Measurements from ENCODE around the gene IRAK2.
A peak's percentile ranks its signal among the peaks of the same experiment; 100 is the strongest.

IRAK2 gene

GRCh38 chr3:10187944-10188343 is 23.2 kb downstream of the IRAK2 start:
- 96% methylated on average over 2 of the region's 2 CpGs for WGBS (ENCODE audit: insufficient coverage)
- H3K9me3 ChIP-seq (ENCODE audit: control extremely low read depth in 1 of 5, control insufficient read depth in 4 of 5, insufficient read depth in 2 of 5, low read depth in 1 of 5, low read length in 4 of 5), result no peaks in the 10 kb centered on the region
- DNase-seq, result no peak
- POLR2A ChIA-PET, result interaction anchor here (1.0 kb wide), 1 partner anchor 77 kb away, joined by 3 read pairs; no protein-coding TSS in a partner anchor
- CTCF ChIA-PET, result interaction anchor here (0.6 to 11.1 kb wide), 3 partner anchors 11 to 49 kb away, joined by 3 to 87 read pairs (median 4); no protein-coding TSS in a partner anchor
- no peak overlapping the region for H3K4me3 ChIP-seq (ENCODE audit: control insufficient read depth in 1 of 7, extremely low read depth in 1 of 7, insufficient read depth in 4 of 7, low read depth in 2 of 7, low read length in 6 of 7)
- no peaks in the 10 kb centered on the region for H3K27me3 ChIP-seq (replicated peaks in 2 of 5; ENCODE audit: control insufficient read depth in 4 of 5, insufficient read depth in 5 of 5, low read length in 4 of 5)
- peaks cover 32 to 78% (median 71%) of the 10 kb centered on the region in 4 experiments for H3K4me1 ChIP-seq (ENCODE audit: control extremely low read depth in 1 of 4, control insufficient read depth in 4 of 4, insufficient read depth in 4 of 4, low read length in 3 of 4)
- H3K27ac ChIP-seq (ENCODE audit: insufficient read depth in 1 of 2, low read depth in 1 of 2, low read length in 2 of 2, poor library complexity in 1 of 2, severe bottlenecking in 2 of 2), result no peak overlapping the region
- no peaks in the 10 kb centered on the region for H3K36me3 ChIP-seq (ENCODE audit: control insufficient read depth in 4 of 4, insufficient read depth in 4 of 4, low read length in 3 of 4)

DNA sequence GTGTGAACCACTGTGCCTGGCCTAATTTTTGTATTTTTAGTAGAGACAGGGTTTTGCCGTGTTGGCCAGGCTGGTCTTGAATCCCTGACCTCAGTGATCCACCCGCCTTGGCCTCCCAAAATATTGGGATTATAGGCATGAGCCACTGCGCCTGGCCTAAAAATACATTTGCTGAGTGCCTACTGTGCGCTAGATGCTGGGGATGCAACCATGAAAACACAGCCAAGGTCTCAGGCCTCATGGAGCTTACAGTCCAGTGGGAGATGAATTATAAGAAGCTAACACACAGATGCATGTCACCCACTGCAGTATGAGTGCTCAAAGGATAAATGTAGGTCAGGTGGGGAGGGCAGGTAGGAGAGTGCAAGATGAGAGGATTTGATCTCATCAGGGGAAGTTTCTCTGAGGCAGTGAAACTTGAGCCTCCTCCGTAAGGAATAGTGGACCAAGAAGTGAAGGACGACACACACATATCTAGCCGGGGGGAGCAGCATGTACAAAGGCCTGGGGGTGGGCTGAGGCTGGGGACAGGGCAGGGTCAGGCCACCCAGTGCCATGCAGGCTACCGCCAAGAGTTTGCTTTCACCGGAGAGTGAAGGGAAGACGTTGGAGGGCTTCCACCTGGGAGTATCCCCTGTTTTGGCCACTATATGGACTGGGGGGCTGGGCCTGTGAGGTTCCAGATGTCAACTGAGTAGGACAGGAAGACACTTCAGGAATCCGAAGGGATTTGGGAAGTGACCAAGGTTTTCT is 24.3 kb downstream of the IRAK2 start:
- Histone ChIP-seq H3K27ac (ENCODE audit: insufficient read depth in 1 of 2, low read depth in 1 of 2, low read length in 2 of 2, poor library complexity in 1 of 2, severe bottlenecking in 2 of 2) (peak overlapping the region; percentile 50 to 74), H3K36me3 (ENCODE audit: control insufficient read depth in 4 of 4, insufficient read depth in 4 of 4, low read length in 3 of 4) (no peaks in the 10 kb centered on the region), H3K4me1 (ENCODE audit: control extremely low read depth in 1 of 4, control insufficient read depth in 4 of 4, insufficient read depth in 4 of 4, low read length in 3 of 4) (peaks cover 41 to 82% (median 80%) of the 10 kb centered on the region in 4 experiments), H3K9me3 (ENCODE audit: control extremely low read depth in 1 of 5, control insufficient read depth in 4 of 5, insufficient read depth in 2 of 5, low read depth in 1 of 5, low read length in 4 of 5) (no peaks in the 10 kb centered on the region), H3K4me3 (ENCODE audit: control insufficient read depth in 1 of 7, extremely low read depth in 1 of 7, insufficient read depth in 4 of 7, low read depth in 2 of 7, low read length in 6 of 7) (peak overlapping the region in 5 of 7 experiments; percentile 13 to 64 (median 47)), H3K27me3 (replicated peaks in 2 of 5; ENCODE audit: control insufficient read depth in 4 of 5, insufficient read depth in 5 of 5, low read length in 4 of 5) (no peaks in the 10 kb centered on the region)
- peak in 1 of 3 donors; percentile 22 for DNase-seq
- 57% methylated on average over 11 of the region's 11 CpGs for WGBS (ENCODE audit: insufficient coverage)
- ChIA-PET CTCF (interaction anchor here (0.5 to 11.1 kb wide), 9 partner anchors 11 to 98 kb away, joined by 3 to 87 read pairs (median 4); partner anchors contain the start of gene IRAK2), POLR2A (interaction anchor here (1.0 to 1.3 kb wide), 4 partner anchors 11 to 76 kb away, joined by 3 to 8 read pairs (median 3); no protein-coding TSS in a partner anchor)

GRCh38 chr3:10189557-10190354 is 25.0 kb downstream of the IRAK2 start:
- Histone ChIP-seq H3K4me1 (ENCODE audit: control extremely low read depth in 1 of 4, control insufficient read depth in 4 of 4, insufficient read depth in 4 of 4, low read length in 3 of 4) (peaks cover 46 to 88% (median 86%) of the 10 kb centered on the region in 4 experiments), H3K27me3 (replicated peaks in 2 of 5; ENCODE audit: control insufficient read depth in 4 of 5, insufficient read depth in 5 of 5, low read length in 4 of 5) (no peaks in the 10 kb centered on the region), H3K9me3 (ENCODE audit: control extremely low read depth in 1 of 5, control insufficient read depth in 4 of 5, insufficient read depth in 2 of 5, low read depth in 1 of 5, low read length in 4 of 5) (no peaks in the 10 kb centered on the region), H3K4me3 (ENCODE audit: control insufficient read depth in 1 of 7, extremely low read depth in 1 of 7, insufficient read depth in 4 of 7, low read depth in 2 of 7, low read length in 6 of 7) (peak overlapping the region in 5 of 7 experiments; percentile 13 to 64 (median 47)), H3K36me3 (ENCODE audit: control insufficient read depth in 4 of 4, insufficient read depth in 4 of 4, low read length in 3 of 4) (no peaks in the 10 kb centered on the region), H3K27ac (ENCODE audit: insufficient read depth in 1 of 2, low read depth in 1 of 2, low read length in 2 of 2, poor library complexity in 1 of 2, severe bottlenecking in 2 of 2) (peak overlapping the region; percentile 50 to 74)
- 14% methylated on average over 6 of the region's 7 CpGs for WGBS (ENCODE audit: insufficient coverage)
- POLR2A ChIA-PET, result interaction anchor here (0.9 to 1.3 kb wide), 4 partner anchors 10 to 34 kb away, joined by 3 to 8 read pairs (median 3); no protein-coding TSS in a partner anchor
- CTCF ChIA-PET, result interaction anchor here (0.5 to 11.1 kb wide), 11 partner anchors 11 to 97 kb away, joined by 3 to 87 read pairs (median 5); partner anchors contain the start of gene IRAK2
- peak; percentile 85 to 96 (median 94) for DNase-seq

- no peaks in the 10 kb centered on the region for H3K36me3 ChIP-seq (ENCODE audit: control insufficient read depth in 4 of 4, insufficient read depth in 4 of 4, low read length in 3 of 4)
- peak in 2 of 3 donors; percentile 53 to 54 for DNase-seq
- H3K4me1 ChIP-seq (ENCODE audit: control extremely low read depth in 1 of 4, control insufficient read depth in 4 of 4, insufficient read depth in 4 of 4, low read length in 3 of 4), result peaks cover 32 to 83% (median 78%) of the 10 kb centered on the region in 4 experiments
- no peaks in the 10 kb centered on the region for H3K27me3 ChIP-seq (replicated peaks in 2 of 5; ENCODE audit: control insufficient read depth in 4 of 5, insufficient read depth in 5 of 5, low read length in 4 of 5)
- ChIA-PET POLR2A (interaction anchor here (2.4 to 2.7 kb wide), 2 partner anchors 11 to 30 kb away, joined by 5 to 16 read pairs; no protein-coding TSS in a partner anchor), CTCF (interaction anchor here (0.7 to 11.1 kb wide), 10 partner anchors 12 to 94 kb away, joined by 3 to 87 read pairs (median 7); no protein-coding TSS in a partner anchor)
- H3K4me3 ChIP-seq (ENCODE audit: control insufficient read depth in 1 of 7, extremely low read depth in 1 of 7, insufficient read depth in 4 of 7, low read depth in 2 of 7, low read length in 6 of 7), result peak overlapping the region in 1 of 7 experiments; percentile 1
- no peaks in the 10 kb centered on the region for H3K9me3 ChIP-seq (ENCODE audit: control extremely low read depth in 1 of 5, control insufficient read depth in 4 of 5, insufficient read depth in 2 of 5, low read depth in 1 of 5, low read length in 4 of 5)
- WGBS (ENCODE audit: insufficient coverage), result 59% methylated on average over 8 of the region's 12 CpGs
- H3K27ac ChIP-seq (ENCODE audit: insufficient read depth in 1 of 2, low read depth in 1 of 2, low read length in 2 of 2, poor library complexity in 1 of 2, severe bottlenecking in 2 of 2), result peak overlapping the region; percentile 62 to 77
Observed at GRCh38 chr3:10192953-10193691, 28.4 kb downstream of the IRAK2 start.

GRCh38 chr3:10193692-10194327 is 29.1 kb downstream of the IRAK2 start:
- no peaks in the 10 kb centered on the region for H3K27me3 ChIP-seq (replicated peaks in 2 of 5; ENCODE audit: control insufficient read depth in 4 of 5, insufficient read depth in 5 of 5, low read length in 4 of 5)
- no peak for DNase-seq
- H3K27ac ChIP-seq (ENCODE audit: insufficient read depth in 1 of 2, low read depth in 1 of 2, low read length in 2 of 2, poor library complexity in 1 of 2, severe bottlenecking in 2 of 2), result peak overlapping the region; percentile 56 to 77
- WGBS (ENCODE audit: insufficient coverage), result 72% methylated on average over 7 of the region's 14 CpGs
- H3K4me3 ChIP-seq (ENCODE audit: control insufficient read depth in 1 of 7, extremely low read depth in 1 of 7, insufficient read depth in 4 of 7, low read depth in 2 of 7, low read length in 6 of 7), result peak overlapping the region in 1 of 7 experiments; percentile 37
- ChIA-PET CTCF (interaction anchor here (0.9 to 11.1 kb wide), 10 partner anchors 11 to 77 kb away, joined by 3 to 87 read pairs (median 5); partner anchors contain the start of gene IRAK2), POLR2A (interaction anchor here (1.2 to 2.7 kb wide), 3 partner anchors 10 to 30 kb away, joined by 3 to 16 read pairs (median 5); no protein-coding TSS in a partner anchor)
- H3K36me3 ChIP-seq (ENCODE audit: control insufficient read depth in 4 of 4, insufficient read depth in 4 of 4, low read length in 3 of 4), result no peaks in the 10 kb centered on the region
- peaks cover 36 to 86% (median 79%) of the 10 kb centered on the region in 4 experiments for H3K4me1 ChIP-seq (ENCODE audit: control extremely low read depth in 1 of 4, control insufficient read depth in 4 of 4, insufficient read depth in 4 of 4, low read length in 3 of 4)
- H3K9me3 ChIP-seq (ENCODE audit: control extremely low read depth in 1 of 5, control insufficient read depth in 4 of 5, insufficient read depth in 2 of 5, low read depth in 1 of 5, low read length in 4 of 5), result no peaks in the 10 kb centered on the region

Measured in common myeloid progenitor, CD34-positive (primary cell).